ENCODE results near the gene LMO4.

Gene LMO4

GRCh38 chr1:87334351-87335174 is 5.9 kb downstream of the LMO4 start:
- H3K4me1 ChIP-seq (ENCODE audit: control insufficient read depth in 1 of 2, insufficient read depth in 1 of 2, low read depth in 1 of 2, low read length in 1 of 2): peaks cover 52 to 53% of the 10 kb centered on the region in 2 experiments
- H3K27me3 ChIP-seq: no peaks in the 10 kb centered on the region
- TF ChIP-seq CTCF (IDR thresholded peaks at IDR 0.05): no peak
- peak overlapping the region; percentile 81 for H3K27ac ChIP-seq
- H3K36me3 ChIP-seq: peaks cover 29% of the 10 kb centered on the region
- peak overlapping the region; percentile 59 to 70 for H3K4me3 ChIP-seq (ENCODE audit: low read depth in 1 of 2, low read length in 1 of 2)
- H3K9me3 ChIP-seq: no peaks in the 10 kb centered on the region

- Histone ChIP-seq H3K4me1 (ENCODE audit: control insufficient read depth in 1 of 2, insufficient read depth in 1 of 2, low read depth in 1 of 2, low read length in 1 of 2) (peaks cover 45 to 48% of the 10 kb centered on the region in 2 experiments), H3K27me3 (no peaks in the 10 kb centered on the region), H3K4me3 (ENCODE audit: low read depth in 1 of 2, low read length in 1 of 2) (peak overlapping the region; percentile 59 to 70), H3K9me3 (no peaks in the 10 kb centered on the region), H3K36me3 (peaks cover 37% of the 10 kb centered on the region), H3K27ac (peak overlapping the region; percentile 81)
- no peak for TF ChIP-seq CTCF (IDR thresholded peaks at IDR 0.05)
Observed at GRCh38 chr1:87335175-87335884, 6.7 kb downstream of the LMO4 start.

- H3K27ac ChIP-seq: no peak overlapping the region
Observed at GRCh38 chr1:87336623-87337067, 8.0 kb downstream of the LMO4 start.

GRCh38 chr1:87337606-87338005 is 8.9 kb downstream of the LMO4 start:
- Histone ChIP-seq H3K27ac (no peak overlapping the region), H3K36me3 (peaks cover 54% of the 10 kb centered on the region), H3K9me3 (no peaks in the 10 kb centered on the region), H3K27me3 (no peaks in the 10 kb centered on the region), H3K4me1 (ENCODE audit: control insufficient read depth in 1 of 2, insufficient read depth in 1 of 2, low read depth in 1 of 2, low read length in 1 of 2) (peaks cover 26 to 27% of the 10 kb centered on the region in 2 experiments), H3K4me3 (ENCODE audit: low read depth in 1 of 2, low read length in 1 of 2) (no peak overlapping the region)
- no peak for TF ChIP-seq CTCF (IDR thresholded peaks at IDR 0.05)

More at GRCh38 chr1:87336623-87337067, 8.0 kb downstream of the LMO4 start:
- H3K4me3 ChIP-seq (ENCODE audit: low read depth in 1 of 2, low read length in 1 of 2): no peak overlapping the region
- TF ChIP-seq CTCF (IDR thresholded peaks at IDR 0.05): no peak
- H3K36me3 ChIP-seq: peaks cover 50% of the 10 kb centered on the region
- H3K4me1 ChIP-seq (ENCODE audit: control insufficient read depth in 1 of 2, insufficient read depth in 1 of 2, low read depth in 1 of 2, low read length in 1 of 2): peaks cover 36% of the 10 kb centered on the region in 2 experiments
- H3K27me3 ChIP-seq: no peaks in the 10 kb centered on the region
- no peaks in the 10 kb centered on the region for H3K9me3 ChIP-seq

GRCh38 chr1:87338566-87338965 is 9.9 kb downstream of the LMO4 start:
- Histone ChIP-seq H3K27ac (no peak overlapping the region), H3K27me3 (no peaks in the 10 kb centered on the region), H3K9me3 (no peaks in the 10 kb centered on the region), H3K4me1 (ENCODE audit: control insufficient read depth in 1 of 2, insufficient read depth in 1 of 2, low read depth in 1 of 2, low read length in 1 of 2) (peaks cover 20 to 22% of the 10 kb centered on the region in 2 experiments), H3K4me3 (ENCODE audit: low read depth in 1 of 2, low read length in 1 of 2) (no peak overlapping the region), H3K36me3 (peaks cover 54% of the 10 kb centered on the region)
- no peak for TF ChIP-seq CTCF (IDR thresholded peaks at IDR 0.05)

Measured in neutrophil (primary cell).